Uterus (tissue), 2 donors: ENCODE results near the gene PRUNE2.

Experiments used
- CTCF ChIP-seq, 4 experiments: fragments of 200-600 bp in 2 of 4; fragments of 450-650 bp in 2 of 4; sonication (generic) in 2 of 4; IDR thresholded peaks; one replicate each; pipeline ENCODE4 v1.5.1; 2016 to 2019; ENCODE audit warnings: antibody characterized with exemption in 4 of 4, mild to moderate bottlenecking in 2 of 4, moderate library complexity in 1 of 4
- POLR2A ChIP-seq, 2 donors: fragments of 450-650 bp; IDR thresholded peaks; one replicate each; pipeline ENCODE4 v1.6.1; 2016; ENCODE audit warnings: antibody characterized with exemption in 2 of 2, mild to moderate bottlenecking in 1 of 2, moderate library complexity in 1 of 2

- TF ChIP-seq CTCF (IDR thresholded peaks at IDR 0.05) (peak; percentile 51 to 79 (median 70)), POLR2A (IDR thresholded peaks at IDR 0.05) (no peak)
Observed at GRCh38 chr9:76704593-76705204, 201.2 kb downstream of the PRUNE2 start.
